NOMO-1 treated with DMSO at 0.1 percent for 48 hours (cell line): Measurements from ENCODE around the gene ADGRL1.
"Not testable (repeated sequence)": the region's sequence is repeated elsewhere in the genome, so short reads cannot be mapped to it uniquely, and the experiment has no call there.

Experiments used
- DNase-seq: peaks from one replicate; lab custom pipeline; 2025; ENCODE audit not compliant: unreplicated experiment; lab: John Stamatoyannopoulos, UW

Gene ADGRL1

DNA sequence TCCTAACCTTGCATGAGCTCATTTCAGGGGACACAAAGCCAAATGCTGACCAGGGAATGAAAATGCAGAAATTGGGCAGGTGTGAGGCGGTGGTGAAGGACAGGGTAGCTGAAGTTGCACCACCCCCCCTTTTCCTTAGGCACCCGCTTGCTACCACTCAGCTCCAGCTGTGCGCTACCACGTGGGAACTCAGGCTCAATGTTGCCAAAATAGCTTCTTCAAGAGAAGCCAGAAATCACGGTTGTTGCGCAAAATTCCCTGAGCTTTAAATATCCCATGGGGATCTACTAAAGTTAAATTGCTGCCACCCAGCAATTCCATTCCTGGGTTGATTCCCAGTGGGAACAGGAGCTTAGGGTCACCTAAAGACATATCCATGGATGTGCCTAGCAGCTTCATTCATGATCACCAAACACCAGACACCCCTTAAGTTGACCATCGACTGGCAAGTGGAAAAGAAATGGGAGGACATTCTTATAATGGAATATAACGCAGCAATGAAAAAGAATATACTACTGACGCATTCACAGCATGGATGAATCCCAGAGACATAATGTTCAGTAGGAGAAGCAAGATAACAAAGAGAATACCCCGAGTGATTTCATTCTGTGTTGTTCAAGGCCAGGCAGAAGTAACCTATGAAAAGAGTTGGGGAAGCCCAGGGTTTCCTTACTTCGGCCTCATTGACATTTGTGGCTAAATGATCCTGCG lies 12.8 kb upstream of the ADGRL1 start:
- no peak for DNase-seq

DNA sequence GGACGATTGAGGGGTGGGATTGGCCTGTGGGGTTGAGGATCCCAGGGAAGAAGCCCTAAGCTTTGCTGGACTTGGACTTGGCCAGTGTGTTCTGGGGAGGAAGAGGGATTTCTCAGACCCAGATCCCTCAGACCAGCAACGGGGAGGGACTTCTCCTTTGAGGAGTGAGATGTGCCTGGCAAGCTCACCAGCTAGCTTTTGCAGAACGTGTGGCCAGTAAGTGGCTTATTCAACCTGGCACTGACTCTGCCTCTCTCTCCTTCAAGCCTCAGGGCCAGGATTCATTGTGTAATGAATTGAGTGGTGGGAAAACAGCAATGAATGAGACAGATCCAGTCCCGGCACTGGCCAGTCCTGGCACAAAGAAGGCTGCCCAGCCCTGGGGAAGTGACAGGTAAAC lies 11.9 kb upstream of the ADGRL1 start:
- not testable (repeated sequence) for DNase-seq

DNA sequence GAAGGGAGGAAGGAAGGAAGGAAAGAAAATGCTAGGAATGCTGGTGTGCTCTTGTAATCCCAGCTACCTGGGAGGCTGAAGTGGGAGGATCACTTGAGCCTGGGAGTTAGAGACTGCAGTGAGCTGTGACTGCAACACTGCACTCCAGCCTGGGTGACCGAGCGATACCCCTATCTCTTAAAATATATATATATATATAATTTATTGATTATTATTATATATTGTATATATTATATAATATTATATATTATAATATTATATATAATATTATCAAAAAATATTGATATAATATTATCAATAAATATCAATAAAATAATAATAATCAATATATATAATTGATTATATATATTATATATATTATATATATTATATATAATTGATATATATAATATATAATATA lies 8.6 kb upstream of the ADGRL1 start:
- no peak for DNase-seq

DNA sequence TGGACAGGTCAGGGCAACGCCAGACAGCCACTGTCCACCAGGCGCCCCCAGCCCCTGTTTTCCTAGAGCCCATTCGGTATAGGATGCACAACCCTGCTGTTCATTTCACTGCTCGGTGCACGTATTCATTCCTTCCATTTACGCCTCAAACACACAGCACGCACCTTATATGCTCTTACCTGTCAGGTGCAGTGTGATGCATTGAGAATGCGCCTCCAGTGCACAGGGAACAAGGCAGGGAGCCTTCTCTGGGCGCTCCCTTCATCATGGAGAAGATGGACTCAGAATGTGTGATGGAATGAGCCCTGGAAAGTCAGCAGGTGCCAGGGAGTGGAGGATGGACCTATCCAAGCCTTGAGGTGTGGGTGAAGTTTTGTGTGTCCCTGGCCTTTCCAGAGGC lies 4.2 kb upstream of the ADGRL1 start:
- not testable (repeated sequence) for DNase-seq

DNA sequence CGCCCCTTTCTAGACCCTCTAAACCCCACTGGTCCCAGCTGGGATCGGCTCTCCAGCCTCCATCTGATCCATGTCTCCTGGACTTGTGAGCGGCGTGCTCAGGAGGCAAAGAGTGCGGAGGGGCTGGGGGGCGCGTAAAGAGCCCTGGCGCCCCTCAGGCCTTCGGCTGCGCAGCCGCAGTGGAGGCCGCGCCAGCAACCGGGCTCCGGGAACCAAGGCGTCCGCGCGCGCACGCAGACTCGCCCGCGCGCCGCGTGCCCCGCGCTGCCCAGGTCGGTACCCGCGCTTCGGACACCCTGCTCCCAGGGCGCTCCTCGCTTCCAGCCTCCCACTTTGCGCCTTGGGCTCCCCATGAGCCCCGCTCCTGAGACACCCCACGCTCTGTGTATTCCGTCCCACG lies 3.4 kb upstream of the ADGRL1 start:
- not testable (repeated sequence) for DNase-seq

DNA sequence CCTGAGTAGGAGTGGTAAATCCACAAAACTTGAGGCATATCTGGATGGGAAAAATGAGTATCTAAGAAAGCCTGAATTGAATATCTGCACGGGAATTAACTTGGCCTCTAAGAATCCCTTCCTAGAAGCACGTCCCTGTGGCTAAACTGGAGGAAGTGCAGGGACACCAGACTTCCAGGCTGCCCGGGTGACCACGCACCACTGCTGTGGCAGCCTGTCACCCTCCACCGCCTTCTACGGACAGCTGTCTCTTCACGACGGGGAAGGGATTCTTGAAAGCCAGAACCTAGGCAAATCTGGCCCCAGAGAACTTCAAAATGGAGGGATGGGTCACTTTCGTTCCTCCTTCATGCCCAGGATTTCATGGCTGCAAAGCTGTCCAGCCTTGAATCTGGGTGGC lies 2.5 kb upstream of the ADGRL1 start:
- not testable (repeated sequence) for DNase-seq

DNA sequence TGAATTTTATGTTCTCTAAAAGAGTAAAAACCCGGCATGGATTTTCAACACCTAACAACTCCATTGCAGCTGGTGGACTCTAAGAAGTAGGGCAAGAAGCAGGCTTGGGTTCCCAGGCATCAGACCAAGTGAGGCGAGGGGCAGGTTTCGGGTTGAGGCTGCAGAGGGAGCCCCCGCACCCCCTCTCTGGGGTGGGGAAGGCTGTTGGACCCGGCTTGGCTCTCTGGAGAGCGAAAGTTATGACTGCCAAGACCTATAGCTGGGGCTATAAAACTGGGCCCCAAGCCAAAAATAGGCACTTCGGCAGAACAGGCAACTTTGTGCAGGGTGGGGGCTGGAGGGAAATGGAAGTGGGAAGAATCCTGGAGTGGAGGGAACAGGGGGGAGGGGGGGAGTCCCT lies 1.8 kb upstream of the ADGRL1 start:
- DNase-seq = not testable (repeated sequence)

DNA sequence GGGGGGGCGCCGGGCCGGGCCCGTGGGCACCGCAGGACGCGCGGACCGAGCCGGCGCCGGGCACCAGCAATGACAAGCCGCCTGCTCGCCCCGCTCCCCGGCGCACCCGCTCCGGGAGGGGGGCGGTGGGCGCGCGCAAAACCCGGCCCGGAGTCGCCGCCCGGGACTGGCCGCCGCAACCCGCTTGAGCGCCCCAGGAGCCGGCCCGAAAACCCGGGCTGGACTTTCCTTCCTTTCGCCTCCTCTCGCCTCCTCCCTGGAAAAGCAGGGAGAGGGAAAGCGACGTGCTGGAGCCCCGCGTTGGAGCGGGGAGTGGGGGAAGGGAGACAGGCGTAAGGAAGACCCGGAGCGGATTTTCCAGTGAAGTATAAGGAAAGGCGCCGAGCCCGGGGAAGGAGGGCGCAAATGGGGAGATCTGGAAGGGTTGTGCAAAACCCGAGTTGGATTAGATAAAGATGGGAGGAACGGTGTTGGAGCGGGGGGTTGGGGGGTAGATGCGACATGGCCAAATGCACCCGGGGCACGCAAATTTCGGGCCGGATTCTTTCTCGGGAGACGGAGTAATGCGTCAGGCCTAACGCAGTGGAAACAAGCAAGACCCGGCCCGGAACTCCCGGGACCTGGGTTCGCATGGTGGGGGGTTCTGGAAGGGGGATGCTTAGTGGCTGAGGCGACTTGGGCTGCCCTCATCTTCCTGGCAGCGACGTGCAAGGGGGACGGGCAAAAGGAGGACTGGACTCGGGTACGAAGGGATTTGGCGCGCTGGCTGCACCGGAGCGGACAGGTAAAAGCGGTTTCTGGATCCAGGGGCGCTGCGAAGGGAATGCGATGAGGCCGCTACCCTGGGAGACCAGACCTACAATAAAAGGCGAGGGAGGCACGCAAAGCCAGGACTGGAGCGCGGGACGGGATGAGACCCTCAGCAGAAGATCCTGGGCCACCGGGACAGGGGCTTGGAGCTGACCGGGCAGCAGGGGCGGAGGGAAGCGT lies 1.1 kb upstream of the ADGRL1 start:
- DNase-seq = peak; percentile 82

DNA sequence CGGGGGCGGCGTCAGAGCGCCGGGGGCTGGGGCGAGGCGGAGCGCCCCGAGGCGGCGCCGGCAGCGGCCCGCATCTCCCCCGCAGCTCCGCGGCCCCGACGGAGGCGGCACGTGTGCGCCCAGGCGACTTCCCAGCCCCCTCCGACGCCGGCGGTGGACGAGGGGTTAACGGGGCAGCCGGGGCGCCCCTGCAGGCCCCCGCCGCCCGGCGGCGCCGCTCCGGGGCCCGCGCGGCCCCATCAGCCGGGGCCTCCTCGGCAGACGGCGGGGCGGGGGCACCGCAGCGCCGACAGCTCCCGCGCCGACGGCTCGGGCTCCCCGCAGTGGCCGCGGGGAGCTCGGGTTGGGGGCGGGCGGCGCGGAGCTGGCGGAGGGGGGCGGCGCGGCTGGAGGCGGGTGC lies 339 bp upstream of the ADGRL1 start:
- not testable (repeated sequence) for DNase-seq

DNA sequence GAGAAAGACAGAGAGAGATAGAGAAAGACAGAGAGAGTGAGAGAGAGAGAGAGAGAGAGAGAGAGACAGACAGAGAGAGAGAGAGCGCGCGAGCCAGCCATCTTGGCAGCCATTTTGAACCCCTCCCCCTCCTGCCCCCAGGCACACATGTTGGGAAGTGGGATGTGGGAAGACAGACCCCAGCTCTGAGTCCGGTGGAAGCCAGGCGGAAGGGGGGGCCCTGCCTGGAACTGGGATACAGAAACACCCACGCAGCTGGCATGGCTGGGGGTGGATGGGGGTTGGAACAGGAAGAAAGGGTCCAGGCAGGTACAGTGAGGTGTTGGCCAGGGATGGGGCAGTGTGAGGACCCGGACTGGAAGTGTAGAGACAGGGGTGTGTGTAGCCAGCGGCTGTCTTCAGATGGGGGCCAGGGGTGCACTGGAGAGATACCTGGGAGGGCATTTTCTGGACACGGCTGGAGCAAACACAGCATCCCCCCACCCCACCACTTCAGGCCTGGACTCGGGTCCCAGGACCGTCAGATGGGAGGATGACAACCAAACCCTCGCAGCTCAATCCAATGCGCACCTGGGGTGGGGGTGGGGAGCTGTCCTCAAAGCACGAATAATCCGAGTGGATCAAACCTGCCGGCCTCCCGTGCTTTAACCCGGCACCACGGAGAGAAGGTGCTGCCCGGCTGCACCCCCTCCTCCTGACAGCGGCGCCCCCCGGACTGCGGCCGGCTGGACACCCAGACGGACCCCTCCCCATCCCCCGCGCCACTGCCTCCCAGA lies 1.1 kb downstream of the ADGRL1 start:
- DNase-seq = not testable (repeated sequence)

DNA sequence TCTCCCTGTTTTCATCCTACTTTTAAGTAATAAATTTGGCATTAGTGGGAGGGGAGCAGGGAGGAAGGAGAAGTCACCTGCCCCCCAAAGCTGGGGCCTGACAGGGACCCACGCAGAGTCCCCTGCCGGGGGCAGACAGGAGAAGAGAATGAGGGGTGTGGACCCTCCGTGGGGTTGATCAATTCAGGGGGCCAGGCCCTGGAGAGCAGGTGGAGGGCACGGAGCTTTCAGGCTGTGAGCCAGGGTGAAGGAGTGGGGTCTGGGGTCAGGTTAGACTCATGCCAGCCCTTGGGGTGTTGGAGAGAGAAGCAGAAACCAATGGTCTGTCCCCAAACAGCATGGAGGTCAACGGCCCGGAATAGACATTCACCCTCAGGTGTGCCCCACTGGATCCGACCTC lies 1.8 kb downstream of the ADGRL1 start:
- DNase-seq = not testable (repeated sequence)

DNA sequence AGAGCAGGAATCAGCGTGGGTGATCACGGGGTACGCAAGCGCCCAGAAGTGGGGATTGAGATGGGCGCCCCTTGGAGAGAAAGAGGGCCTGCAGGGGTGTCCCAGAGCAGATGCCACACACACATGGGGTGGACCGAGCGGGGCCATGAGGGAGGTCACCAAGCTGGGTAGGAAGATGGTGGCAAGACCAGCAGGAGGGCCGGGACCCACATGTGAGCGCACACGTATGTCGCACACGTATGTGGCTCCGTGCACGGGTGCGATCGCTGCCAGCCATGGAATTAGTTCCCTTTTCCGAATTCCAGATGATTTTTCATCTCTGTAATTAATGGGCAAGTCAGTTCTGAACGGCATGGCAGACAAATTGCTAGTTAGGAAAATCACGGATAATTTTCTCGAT lies 2.2 kb downstream of the ADGRL1 start:
- not testable (repeated sequence) for DNase-seq

DNA sequence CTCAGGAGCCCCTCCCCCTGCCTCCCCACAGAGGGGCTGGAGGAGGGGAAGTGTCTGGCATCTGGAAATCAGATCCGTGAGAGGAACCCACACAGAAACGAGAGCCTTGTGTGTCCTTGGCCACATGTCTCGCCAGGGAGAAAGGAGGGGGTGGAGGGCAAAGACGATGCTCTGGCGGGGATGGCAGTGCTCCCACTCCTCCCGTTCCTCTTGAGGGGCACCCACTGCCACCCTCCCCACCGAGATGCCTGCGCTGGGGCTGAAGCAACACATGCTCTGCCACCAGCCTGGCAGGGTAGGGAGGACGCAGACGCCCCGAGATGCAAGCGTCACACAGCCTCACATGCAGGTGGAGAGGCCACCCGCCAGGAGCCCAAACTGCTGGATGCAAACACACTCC lies 2.8 kb downstream of the ADGRL1 start:
- DNase-seq = no peak

DNA sequence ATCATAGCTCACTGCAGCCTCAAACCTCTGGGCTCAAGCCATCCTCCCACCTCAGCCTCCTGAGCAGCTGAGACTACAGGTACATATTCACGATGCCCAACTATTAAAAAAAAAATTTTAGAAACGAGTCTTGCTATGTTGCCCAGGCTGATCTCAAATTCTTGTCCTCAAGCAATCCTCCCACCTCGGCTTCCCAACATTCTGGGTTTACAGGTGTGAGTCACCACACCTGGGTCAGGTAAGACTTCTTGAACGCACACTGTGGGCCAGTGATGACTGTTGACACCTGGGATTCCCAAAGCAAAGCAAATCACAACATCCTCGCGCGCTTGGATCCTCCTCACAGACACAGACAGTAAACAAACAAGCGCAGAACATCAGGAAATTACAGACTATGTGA lies 4.5 kb downstream of the ADGRL1 start:
- DNase-seq = not testable (repeated sequence)

DNA sequence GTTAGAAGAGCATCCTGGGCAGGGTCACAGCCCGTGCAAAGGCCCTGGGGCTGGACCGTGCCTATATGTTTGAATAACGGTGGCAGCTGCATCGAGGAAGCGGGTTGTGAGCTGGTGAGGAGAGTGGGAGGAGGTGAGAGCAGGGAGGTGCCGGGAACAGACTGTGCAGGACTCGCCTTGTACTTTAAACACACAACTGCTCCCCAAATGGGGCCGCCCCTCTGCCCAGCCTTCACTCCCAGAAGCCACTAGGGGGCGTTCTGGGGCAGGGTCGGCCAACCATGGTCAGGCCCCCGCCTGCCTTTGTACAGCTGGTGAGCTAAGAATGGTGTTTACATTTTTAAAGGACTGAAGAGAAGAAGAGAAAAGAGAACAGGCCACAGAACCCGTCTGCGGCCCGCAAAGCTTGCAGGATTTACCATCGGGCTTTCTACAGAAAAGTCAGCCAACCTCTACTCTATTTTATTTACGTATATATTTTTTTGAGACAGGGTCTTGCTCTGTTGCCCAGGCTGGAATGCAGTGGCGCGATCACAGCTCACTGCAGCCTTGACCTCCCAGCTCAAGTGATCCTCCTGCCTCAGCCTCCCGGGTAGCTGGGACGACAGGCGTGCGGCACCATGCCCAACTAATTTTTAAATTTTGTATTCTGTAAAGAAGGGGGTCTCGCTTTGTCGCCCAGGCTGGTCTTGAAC lies 5.7 kb downstream of the ADGRL1 start:
- peak; percentile 31 for DNase-seq

DNA sequence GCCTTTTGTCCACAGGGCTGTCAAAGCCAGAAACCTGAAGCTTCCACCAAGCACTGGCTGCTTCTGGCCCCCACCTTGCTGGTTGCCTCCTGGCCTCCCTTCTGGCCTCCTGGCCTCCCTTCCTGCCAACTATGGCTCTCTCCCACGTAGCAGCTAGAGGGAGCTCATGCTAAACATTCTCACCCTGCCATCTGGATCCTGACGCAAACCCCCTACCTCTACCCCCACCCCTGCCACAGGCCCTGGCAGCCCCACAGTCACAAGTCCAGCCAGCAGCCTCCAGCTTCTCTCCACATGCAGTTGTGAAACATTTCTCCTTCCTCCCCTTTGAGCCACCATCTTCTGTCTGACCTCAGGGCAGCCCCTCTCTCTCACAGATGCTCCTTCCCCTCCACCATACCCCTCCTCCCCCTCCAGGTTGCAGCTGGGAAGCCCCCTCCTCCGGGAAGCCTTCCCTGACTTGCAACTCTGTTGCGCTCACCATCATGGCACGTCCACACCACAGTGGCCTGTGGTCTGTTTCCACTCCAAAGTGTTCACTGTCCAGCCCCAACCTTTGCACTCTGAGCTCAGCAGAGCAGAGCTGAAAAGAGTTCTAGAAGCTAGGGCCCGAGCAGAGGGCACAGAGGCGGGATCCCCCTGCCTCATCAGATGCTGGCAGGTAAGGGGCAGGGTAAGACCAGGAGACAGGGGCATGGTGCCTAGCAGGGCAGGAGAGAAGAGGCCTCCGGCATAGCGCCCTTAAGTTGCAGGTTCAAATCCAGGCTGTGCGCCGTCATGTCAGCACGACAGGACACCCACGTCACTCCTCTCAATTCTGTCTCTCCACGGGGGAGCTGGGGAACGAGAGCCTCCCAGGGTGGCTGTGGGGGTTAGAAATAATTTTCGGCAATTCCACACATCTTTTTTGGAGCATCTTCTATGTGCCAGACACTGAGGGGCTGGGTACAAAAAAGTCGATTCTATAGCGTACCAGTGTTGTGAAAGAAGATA lies 7.3 kb downstream of the ADGRL1 start:
- DNase-seq = no peak

DNA sequence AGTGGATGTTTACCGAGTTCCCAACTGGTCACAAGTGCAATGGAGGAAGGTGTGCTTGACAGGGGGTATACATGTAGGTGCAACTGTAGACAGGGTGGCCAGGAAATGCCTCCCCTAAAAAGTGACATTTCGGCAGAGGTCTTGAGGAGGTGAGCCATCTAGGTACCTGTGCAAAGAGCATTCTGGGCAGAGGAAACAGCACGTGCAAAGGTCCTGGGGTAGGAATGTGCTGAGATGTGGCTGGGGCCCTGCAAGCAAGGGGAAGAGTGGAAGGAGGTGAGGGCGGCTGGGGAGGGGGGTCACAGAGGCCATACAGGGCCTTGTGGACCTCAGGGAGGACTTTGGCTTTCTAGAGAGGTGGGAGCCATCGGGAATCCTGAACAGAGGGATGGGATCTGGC lies 8.1 kb downstream of the ADGRL1 start:
- DNase-seq = no peak

DNA sequence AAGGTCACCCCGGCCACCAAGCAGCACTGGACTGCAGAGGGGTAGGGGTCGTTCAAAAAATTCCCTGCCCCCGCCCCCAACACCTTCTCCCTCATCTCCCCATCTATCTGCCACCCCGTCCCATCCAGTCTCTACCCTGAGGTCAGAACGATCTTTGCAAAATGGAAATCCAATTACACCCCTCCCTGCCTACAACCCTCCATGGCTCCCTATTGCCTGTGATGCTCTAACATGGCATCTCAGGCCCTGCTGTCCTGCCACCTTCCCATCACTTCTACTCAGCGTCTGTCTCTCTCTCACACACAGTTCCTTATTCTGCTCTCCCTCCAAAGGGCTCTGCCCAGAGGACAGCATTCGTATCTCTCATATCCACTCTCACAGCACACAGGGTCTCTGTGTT lies 8.7 kb downstream of the ADGRL1 start:
- DNase-seq = not testable (repeated sequence)

DNA sequence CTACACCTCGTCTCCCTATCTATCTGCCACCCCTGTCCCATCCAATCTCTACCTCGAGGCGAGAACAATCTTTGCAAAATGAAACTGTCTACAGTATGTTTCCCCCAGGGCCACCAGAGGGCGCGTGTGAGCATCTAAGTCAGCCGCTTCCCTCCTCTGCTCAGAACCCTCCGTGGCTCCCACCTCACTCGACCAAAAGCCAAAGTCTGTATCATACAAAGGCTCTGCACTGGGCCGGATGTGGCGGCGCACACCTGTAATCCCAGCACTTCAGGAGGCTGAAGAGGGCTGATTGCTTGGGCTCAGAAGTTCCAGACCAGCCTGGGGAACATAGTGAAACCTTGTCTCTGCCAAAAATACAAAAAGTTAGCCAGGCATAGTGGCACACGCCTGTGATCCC lies 9.9 kb downstream of the ADGRL1 start:
- peak; percentile 35 for DNase-seq

DNA sequence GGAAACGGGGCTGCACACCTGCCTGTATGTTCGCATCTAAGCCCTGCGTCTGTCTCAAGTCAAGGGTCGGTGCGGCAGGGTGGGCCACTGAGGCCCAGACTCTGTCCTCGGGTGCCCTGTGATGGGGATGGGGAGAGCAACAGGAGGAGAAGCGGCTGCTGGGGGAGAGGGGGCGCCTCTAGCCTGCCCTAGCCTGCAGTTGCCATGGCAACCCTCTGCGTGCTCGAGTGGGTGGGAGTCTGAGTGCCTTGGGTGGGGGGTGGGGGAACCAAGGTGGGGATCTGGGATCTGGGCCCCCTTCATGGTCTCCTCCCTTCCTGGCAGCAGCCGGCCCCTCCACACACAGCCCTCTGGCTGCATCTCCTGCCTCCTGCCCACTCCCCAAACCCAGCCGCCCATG lies 10.8 kb downstream of the ADGRL1 start:
- DNase-seq = not testable (repeated sequence)
